NCI-H146 (cell line): ENCODE measurements around the gene PORCN.

Experiments used
- DNase-seq: peaks from one replicate; lab custom pipeline; 2025; lab: John Stamatoyannopoulos, UW

The PORCN gene

DNA sequence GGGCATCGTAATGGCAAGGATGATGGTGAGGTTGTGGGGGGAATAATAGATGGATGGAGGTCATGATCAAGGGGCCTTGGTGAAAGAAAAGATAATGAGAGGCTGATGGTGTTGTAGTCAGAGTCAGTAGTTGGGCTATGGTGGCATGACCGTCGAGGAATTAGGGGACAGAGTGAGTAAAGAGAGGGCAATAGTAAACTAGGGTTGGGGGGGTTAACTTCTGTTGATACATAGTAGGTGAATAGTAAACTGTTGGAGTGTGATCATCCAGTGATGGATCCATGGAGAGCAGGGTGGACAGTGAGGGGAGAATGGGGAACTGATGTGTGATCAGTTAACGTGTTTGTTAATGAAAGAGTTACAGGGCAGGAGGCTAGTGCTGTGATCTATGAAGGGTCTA is 31.9 kb upstream of the PORCN start:
- DNase-seq, result no peak

DNA sequence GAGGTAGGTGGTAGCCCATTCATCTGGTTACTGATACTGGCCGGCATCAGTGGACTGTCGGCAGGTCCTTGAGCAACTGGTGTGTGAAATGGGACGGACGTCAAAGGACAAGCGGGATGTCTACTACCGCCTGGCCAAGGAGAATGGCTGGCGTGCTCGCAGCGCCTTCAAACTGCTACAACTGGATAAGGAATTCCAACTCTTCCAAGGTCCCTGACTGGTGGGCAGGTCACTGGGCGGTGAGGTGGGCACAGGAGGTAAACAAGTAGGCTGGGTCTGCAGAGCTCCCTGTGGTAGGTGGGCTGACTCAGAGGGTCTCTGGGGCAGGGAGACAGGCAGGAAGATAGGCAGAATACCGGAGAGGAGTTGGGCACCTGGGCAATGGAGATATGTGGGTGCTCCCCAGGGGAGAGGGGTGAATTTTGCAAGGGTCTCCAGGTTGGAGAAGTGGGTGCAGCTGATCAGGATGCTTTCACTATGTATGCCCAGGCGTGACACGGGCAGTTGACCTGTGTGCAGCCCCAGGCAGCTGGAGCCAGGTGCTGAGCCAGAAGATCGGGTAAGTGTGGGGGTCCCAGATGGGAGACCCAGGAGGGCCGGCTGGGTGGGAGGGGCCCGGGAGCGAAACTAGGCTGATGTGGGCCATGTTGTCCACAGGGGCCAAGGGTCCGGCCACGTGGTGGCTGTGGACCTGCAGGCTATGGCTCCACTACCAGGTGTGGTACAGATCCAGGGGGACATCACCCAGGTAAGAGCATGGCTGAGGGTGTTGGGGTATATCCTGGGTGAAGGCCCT is 30.6 kb upstream of the PORCN start:
- no peak for DNase-seq

DNA sequence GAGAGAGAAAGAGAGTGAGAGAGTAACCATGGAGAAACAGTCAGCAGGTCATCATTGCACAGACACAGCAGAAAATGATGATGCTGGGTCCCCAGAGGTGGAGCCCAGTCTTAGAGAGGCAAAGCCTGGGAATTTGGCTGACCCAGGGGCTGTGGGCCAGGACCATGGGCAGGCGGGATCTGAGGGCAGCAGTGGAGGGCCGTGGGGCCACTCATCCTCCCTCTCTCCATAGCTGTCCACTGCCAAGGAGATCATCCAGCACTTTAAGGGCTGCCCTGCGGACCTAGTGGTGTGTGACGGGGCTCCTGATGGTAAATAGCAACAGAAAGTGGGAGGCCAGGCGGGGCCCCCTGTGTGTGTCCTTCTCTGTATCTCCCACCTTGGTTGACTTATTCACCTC is 30.0 kb upstream of the PORCN start:
- DNase-seq, result no peak

DNA sequence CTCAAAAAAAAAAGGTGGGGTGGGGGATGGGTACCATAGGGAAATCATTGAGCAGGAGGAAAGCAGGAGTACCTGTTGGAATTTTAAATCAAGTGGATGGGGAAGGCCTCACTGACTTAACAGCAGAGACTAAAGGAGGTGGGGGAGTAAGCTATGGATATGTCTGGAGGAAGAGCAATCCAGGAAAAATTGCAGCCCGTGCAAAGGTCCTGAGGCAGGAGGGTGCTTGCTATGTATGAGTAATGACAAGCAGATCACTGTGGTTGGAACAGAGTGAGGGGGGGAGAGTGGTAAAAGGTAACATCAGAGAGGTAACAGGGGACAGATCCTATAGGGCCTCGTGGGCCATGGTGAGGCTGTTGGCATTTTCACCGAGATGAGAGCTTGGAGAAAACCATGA is 28.6 kb upstream of the PORCN start:
- no peak for DNase-seq

DNA sequence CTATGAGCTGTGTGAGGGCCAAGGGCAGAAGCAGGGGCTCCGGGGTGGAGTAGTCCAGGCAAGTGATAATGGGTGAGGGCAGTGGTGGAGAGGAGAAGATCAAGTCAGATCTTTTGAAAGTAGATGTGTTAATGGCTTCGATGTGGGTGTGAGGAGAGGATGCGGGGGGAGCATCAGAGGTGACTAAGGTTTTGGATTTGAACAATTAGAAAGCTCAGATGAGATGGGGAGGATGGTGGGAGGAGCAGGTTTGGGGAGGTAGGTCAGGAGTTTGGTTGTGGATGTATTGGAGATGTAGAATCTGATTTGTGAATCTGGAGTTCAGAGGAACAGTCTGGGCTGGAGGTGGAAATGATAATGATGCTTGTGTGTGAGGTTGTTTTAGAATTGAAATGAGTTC is 28.2 kb upstream of the PORCN start:
- DNase-seq, result no peak

DNA sequence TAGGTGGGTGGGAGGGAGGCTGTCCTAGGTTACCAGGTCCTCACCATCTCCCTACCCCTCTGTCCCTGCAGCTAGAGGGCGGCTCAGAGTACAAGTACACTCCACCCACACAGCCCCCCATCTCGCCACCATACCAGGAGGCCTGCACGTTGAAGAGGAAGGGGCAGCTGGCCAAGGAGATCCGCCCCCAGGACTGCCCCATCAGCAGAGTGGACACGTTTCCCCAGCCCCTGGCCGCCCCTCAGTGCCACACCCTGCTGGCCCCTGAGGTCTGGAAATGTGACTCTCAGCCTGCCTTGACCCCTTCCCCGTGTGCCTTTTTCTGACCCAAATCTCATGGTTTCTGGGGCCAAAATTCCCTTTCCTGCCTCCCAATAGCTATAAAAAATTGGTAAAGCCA is 26.3 kb upstream of the PORCN start:
- DNase-seq, result no peak

DNA sequence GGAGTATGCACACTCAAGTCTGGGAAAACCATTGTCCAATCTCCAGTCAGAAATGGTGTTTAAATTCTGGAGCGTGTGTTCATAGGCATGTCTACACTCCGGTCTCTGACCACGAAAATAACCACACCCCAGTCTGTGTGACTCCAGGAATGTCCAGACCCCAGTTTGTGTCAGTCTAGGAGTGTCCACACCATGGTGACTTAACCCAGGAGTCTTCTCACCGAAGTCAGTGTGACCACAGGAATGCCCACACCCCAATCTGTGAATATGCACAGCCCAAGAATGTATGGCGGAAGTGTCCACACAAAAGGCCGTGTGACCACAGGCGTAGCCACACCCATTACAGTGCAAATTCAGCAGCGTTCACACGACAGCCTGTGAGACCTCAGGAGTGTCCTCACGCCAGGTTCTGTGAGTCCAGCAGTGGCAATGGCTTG is 21.4 kb upstream of the PORCN start:
- no peak for DNase-seq

DNA sequence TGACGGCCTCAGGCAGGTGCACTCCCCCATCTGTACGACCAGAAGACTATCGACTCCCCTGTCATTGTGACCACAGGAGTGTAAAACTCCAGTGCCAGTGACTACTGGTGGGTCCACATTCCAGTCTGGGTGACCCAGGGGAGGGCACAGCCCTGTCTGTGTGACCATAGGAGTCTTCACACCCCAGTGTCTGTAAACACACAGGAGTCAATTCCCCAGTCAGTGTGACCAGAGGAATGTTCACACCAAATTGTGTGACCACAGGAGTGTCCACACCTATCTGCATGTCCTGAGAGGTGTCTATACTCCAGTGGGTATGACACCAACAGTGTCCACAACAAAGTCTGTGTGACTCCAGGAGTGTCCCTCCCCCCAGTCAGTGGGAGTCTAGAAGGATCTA is 20.8 kb upstream of the PORCN start:
- no peak for DNase-seq

DNA sequence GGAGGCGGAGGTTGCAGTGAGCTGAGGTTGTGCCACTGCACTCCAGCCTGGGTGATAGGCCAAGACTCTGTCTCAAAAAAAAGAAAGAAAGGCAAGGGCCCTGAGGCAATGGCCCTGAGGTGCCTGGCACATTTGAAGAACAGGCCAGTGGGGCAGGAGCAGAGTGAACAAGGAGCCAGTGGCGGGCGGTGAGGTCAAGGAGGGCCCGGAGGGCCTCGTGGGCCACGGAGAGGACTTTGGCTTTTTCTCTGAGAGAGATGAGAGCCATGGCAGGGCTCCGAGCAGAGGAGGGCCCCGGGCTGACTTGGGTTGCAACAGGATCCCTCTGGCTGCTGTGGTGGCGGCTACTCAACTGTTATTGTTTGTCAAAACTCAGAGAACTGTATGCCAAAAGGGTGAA is 19.5 kb upstream of the PORCN start:
- no peak for DNase-seq

DNA sequence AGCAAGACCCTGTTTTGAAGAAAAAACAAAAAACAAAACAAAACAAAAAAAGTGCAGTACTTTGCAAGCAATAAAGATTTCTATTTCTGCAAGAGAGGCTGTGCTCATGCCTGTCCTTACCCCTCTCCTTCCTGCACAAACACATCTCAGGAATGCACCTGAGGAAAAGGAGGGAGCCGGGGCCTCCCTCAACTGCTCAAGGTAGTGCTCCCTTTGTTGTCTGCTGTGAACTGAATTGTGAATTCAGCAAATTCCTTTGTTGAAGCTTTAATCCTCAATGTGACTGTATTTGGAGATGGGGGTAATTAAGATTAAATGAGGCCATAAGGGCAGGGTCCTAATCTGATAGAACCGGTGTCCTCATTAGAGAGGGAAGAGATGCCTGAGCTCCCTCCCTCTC is 18.9 kb upstream of the PORCN start:
- DNase-seq, result no peak

DNA sequence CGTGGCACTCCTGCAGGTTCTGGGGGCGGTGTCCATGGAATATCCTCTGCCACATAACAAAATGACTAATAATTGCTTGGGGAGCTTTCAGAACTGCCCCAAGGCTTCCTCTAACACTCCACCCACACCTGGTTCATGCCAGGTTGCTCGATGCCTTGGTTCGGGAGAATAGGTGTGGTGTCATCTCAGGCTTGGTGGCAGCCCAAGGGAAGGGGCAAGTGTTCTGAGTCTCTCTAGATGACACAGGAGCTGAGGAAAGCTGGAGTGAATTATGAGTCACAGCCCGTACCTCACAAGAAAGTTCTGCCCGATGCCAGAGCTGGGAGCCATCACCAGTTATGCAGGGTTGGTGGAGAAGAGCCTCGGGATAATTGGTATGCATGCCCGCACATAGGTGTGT is 18.1 kb upstream of the PORCN start:
- DNase-seq, result no peak

DNA sequence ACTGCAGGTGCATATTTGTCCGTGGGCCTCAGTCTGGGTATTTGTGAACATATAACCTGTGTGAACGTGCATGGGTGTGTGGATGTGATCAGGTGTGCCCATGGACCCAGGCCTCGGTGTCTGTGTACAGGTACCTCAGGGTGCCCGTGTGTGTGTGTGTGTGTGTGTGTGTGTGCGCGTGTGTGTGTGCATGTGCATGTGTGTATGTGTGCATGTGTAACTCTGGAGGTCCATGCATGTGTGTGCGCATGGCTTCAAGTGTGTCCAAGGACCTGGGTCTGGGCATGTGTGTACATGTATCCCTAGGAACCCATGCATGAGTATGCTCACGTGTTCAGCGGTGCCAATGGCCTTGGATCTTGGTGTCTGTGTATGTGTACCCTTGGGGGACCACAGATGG is 17.0 kb upstream of the PORCN start:
- no peak for DNase-seq

DNA sequence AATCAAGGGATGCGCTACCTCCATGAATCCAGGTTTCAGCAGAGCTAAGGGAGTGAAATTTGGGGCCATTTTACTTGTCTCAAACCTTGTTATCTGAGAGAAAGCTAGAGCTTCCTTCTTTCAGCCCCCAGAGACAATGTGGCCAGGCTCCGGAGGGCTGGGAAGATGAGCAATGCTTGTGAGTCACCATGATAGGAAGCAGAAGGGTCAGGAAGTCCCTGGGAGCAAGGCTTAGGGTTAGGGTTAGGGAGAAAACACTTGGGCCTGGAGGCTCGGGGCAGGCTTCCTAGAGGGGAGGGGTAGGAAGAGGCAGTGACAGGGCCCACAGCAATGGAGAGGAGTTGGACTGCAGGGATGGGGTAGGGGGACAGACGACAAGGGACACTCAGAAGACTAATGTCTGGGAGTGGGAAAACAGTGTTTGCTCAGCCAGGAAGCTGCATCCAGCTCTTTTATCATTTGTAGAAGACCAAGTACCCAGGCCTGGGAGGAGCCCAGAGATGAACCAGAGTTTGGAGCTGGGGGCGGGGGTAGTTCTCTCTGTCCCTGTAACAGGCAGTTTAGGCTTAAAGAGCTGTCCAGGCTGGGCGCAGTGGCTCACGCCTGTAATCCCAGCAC is 16.4 kb upstream of the PORCN start:
- no peak for DNase-seq

DNA sequence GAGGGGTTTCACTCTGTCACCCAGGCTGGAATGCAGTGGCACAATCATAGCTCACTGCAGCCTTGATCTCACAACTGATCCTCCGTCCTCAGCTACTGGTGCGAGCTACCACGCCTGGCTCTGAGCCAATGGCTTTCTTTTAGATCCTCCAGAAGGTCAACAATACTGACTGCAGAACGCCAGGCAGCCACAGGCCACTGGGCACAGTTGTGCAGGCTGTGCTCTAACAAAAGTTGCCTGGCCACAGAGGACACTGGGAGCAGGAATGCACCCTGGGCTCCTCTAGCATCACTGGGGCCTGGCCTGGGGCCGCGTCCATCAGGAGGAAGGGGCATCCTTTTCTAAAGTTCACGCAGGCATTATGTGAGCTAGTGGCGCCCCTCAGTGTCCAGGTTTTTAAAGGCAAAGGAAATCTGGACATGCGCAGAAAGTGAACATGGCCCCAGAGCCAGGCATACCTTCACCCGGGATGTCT is 14.9 kb upstream of the PORCN start:
- peak; percentile 51 for DNase-seq

DNA sequence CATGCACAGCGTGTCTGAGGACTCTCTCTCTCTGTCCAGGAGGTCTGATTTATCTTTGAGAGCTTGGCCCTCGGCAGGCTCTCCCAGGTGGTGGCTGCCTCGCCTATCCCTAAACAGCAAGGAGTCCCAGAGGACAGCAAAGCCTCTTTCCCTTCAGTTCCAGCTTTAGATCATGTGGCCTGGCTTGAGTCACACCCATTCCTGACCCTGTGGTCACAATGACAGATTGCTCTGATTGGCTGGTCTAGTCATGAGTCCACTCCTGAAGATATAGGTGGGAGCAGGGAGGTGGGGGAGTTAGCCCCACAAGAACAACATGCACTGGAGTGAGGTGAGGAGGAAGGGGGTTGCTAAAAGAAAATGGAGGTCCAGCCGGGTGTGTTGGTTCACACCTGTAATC is 12.1 kb upstream of the PORCN start:
- no peak for DNase-seq

DNA sequence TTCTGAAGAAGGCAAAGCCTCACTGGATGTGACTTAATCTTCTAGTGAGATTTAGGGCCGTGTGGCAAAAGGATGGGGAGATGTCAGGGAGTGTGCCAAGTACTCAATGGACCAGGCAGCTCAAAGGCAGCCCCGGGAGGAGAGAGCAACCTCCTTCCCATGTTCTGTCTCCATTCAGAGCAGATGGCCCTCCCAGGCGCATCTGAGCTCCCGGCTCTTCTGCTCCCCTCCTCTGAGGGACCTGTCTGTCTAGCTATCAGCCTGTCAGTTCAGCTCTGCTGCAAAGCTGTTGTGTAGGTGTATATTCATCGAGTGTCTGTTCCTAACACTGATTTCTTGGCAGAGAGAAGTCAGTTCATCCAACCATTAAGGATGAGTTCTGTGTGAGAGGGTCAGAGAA is 10.9 kb upstream of the PORCN start:
- DNase-seq, result no peak

DNA sequence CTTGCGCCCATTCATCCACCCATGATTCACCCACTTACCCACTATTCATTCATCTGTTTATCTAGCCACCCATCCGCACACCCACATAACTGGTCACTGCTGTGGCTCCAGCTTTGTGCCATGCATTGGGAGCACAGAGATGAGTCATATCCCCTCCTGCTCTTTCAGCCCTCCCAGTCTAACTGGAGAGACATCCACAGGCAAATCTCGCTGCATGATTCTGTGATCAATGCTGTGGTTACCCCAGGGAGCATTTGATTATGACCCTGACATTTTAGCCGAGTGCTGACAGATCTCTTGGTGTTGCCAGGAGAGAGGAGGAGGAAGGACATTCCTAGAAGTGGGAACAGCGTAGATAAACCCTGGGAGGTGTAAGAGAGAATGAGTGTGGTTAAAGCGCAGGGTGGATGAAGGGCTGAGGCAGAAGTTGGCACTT is 10.4 kb upstream of the PORCN start:
- no peak for DNase-seq

DNA sequence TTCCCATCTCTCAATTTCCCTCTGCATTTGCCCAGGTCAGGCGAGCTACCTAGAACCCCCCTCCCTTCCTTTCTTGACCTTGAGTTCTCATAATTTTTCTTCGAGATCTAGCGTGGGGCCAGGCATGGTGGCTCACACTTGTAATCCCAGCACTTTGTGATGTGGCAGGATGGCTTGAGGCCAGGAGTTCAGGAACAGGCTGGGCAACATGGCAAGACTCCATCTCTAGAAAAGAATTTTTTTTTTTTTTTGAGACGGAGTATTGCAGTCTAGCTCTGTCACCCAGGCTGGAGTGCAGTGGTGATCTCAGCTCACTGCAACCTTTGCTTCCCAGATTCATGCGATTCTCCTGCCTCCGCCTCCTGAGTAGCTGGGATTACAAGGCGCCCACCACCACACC is 4.5 kb upstream of the PORCN start:
- no peak for DNase-seq

DNA sequence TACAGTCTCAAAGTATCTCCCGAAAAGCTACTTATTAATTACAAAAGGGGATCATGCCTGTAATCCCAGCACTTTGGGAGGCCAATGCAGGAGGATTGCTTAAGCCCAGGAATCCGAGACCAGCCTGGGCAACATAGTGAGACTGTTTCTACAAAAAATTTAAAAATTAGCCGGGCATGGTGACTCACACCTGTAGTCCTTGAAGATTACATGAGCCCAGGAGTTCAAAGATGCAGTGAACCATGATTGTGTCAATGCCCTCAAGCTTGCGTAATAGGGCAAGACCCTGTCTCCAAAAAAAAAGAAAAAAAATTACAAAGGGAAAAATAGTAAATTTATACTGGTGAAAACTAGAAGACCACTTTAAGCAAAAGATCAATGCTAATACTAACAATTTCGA is 3.3 kb upstream of the PORCN start:
- DNase-seq, result no peak

DNA sequence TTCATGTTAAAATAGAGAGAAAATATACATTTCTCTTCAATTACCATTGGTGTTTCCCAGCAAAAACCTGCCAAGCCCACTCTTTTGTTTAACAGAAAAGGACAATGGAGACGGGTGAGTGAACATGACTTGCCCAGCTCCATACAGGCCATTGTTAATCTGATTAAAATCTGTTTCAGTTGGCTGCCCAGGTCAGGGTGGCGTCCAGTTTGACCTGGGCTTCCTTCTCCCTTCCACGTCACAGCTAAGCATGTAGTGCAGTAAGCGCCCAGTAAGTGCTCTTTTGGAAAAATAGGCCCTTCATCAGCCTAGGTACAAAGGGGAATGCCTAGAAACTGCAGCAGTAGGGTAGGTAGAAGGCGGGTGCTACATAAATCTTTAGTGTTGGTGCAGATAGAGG is 1.5 kb upstream of the PORCN start:
- DNase-seq, result no peak

DNA sequence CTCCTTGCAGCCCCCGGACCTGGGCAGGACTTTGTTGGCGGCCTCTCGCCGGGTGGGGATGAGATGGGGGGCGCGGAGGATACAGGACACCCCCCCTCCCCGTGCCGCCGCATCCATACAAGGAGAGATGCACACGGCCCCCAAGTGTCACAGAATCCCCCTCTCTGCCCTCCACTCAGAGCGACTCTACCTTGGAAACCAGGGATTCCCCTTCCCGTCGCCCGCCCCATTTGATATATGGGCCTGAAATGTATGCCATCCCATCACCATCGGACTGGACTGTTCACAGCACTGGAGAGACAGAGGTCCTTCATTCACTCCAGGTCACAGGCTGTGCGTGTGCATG is 426 bp downstream of the PORCN start:
- peak; percentile 30 for DNase-seq

DNA sequence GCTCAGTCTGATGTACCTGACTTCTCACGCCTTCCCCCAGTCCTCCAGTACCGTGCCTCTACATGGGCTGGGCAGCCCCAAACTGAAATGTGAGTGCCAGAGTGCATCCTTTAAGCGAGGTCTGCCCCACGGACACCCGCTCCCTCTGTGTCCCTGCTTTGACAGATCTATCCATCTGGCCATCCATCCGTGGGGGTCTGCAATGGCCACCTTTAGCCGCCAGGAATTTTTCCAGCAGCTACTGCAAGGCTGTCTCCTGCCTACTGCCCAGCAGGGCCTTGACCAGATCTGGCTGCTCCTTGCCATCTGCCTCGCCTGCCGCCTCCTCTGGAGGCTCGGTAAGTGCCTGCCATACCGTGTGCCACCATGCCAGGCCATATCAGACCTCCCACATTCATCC is 827 bp downstream of the PORCN start:
- DNase-seq, result no peak

DNA sequence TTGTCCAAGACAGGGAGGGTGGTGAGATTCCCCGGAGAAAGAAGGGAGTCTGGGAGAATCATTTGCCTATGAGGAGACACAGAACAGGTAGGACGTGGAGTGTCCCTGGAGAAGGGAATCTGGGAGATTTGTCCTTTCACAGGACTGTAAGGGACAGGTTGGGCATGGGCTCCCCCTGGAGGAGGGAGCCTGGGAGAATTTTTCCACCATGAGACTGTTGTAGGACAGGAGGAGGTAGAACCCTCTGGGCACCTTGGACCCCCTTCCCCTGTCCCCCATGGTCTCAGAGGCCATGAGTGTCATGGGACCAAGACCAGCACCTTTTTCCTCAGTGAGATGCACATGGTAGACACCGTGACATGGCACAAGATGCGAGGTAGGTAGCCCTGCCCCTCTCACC is 2.8 kb downstream of the PORCN start:
- DNase-seq, result no peak

DNA sequence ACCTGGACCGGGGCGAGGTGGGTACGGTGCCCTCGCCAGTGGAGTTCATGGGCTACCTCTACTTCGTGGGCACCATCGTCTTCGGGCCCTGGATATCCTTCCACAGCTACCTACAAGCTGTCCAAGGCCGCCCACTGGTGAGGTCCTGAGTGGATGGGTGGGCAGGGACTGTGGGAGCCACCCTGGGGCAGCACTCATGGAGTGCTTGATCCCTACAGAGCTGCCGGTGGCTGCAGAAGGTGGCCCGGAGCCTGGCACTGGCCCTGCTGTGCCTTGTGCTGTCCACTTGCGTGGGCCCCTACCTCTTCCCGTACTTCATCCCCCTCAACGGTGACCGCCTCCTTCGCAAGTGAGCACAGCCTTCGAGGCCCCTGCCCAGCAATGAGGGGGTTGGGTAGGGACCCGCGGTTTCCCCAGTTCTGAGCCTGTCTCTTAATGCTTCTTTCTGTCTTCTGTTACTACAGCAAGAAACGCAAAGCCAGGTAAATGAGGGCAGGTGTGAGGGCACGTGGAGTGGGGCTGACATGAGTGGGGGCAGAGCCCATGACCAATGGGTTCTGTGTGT is 3.7 kb downstream of the PORCN start:
- no peak for DNase-seq
